ENCODE results near the gene GSK3B. TPM values are rescaled to one million over a fixed set of nuclear protein-coding genes. Genes with fewer than 3 reads are reported as not detected.

The GSK3B gene
- total RNA-seq, 1 donor = 94.1 TPM

DNA sequence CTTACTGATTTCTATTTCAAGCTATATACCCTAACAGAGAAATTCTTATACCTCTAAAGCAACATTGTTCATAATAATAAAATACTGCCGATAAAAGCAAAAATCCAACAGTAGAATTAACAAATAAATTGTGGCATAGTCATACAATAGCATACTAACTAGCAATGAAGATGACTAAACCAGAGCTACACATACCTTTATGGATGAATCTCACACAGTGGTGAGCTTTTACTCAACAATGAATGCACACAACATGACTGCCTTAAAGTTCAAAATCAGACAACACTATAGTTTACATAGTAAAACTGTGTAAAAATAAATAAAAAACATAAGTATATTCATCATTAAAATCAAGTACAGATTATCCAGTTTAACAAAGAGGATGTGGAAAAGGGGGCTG lies 213.3 kb downstream of the GSK3B start:
- TF ChIP-seq, protein P1, sequence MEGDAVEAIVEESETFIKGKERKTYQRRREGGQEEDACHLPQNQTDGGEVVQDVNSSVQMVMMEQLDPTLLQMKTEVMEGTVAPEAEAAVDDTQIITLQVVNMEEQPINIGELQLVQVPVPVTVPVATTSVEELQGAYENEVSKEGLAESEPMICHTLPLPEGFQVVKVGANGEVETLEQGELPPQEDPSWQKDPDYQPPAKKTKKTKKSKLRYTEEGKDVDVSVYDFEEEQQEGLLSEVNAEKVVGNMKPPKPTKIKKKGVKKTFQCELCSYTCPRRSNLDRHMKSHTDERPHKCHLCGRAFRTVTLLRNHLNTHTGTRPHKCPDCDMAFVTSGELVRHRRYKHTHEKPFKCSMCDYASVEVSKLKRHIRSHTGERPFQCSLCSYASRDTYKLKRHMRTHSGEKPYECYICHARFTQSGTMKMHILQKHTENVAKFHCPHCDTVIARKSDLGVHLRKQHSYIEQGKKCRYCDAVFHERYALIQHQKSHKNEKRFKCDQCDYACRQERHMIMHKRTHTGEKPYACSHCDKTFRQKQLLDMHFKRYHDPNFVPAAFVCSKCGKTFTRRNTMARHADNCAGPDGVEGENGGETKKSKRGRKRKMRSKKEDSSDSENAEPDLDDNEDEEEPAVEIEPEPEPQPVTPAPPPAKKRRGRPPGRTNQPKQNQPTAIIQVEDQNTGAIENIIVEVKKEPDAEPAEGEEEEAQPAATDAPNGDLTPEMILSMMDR (IDR thresholded peaks at IDR 0.05; ENCODE audit: insufficient read depth, low read depth, low read length) = no peak
- no peak overlapping the region for H3K4me3 ChIP-seq (ENCODE audit: low read depth, low read length)
- DNase-seq (ENCODE audit: low read depth) = no peak

DNA sequence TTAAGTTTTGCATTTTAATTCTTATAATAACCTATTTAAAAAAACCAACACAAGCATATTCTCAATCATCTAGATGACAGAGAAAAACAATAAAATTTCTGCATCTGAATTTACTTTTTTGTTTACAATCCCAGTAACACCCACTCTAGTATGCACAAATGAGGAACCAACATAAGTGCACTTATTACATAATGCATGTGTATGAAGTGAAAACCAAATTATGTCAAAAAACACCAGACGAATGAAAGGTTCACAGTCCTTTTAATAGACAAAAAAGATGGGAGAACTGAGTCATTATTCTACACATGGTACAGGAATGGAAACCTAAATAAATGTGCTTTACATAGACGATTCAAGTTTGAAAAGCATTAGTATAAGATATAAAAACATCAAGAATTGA lies 220.6 kb downstream of the GSK3B start:
- H3K4me3 ChIP-seq (ENCODE audit: low read depth, low read length) = no peak overlapping the region
- DNase-seq (ENCODE audit: low read depth) = no peak
- TF ChIP-seq, protein P1 (IDR thresholded peaks at IDR 0.05; ENCODE audit: insufficient read depth, low read depth, low read length) = no peak

DNA sequence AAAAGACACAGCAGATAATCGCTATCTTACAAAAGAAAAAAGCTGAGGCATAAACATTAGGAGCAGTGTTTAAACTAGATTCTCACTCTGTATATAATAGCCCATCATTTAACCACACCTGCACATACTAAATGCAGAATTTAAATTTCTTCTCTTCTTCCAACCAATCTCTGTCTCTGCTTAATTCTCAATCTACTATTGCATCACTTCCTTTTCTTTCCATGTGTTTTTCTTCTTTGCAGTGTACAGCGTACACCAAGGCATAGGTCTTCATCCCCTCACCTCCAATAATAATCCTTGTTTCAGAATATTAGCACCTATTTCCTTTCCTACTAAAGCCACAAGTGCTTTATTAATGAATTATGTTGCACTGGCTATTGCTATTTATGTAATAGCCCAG lies 221.5 kb downstream of the GSK3B start:
- no peak overlapping the region for H3K4me3 ChIP-seq (ENCODE audit: low read depth, low read length)
- TF ChIP-seq, protein P1 (IDR thresholded peaks at IDR 0.05; ENCODE audit: insufficient read depth, low read depth, low read length) = no peak
- DNase-seq (ENCODE audit: low read depth) = no peak

DNA sequence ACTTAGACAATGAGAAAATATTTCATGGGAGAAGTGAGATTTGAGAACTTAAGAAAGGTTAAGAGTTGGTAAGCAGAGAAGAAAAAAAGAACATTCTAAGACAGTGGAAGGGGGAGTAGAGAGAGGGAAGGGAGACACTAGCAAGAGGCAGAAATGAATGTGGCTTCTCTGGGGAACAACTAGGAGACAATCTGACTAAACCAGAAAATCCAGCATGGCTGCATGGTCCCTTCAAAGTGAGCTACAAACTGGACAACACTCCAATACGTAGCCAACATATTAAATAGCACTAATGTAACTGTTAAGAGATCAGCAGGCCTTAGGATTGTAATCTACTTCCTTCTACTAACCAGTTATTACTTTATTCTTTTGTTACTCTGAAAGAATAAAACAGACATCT lies 222.7 kb downstream of the GSK3B start:
- DNase-seq (ENCODE audit: low read depth) = no peak
- H3K4me3 ChIP-seq (ENCODE audit: low read depth, low read length) = no peak overlapping the region
- TF ChIP-seq, protein P1 (IDR thresholded peaks at IDR 0.05; ENCODE audit: insufficient read depth, low read depth, low read length) = no peak

DNA sequence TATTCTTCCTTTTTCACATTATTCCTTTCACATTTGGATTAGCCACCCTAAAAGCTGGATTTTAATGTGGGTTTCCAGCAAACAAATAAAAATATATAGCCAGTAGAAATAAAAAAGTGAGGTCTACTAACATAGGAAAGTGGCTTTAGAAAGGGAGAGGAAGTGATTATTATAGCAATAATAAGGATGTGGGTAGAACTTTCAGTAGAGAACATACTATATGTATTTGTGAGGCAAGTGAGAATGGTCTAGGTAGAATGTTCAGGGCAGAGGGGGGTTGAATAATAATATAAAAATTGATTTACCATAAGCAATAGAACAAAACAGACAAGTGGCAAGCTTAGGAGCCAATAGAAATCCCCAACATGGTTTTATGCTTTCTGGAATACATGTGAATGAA lies 223.7 kb downstream of the GSK3B start:
- no peak overlapping the region for H3K4me3 ChIP-seq (ENCODE audit: low read depth, low read length)
- TF ChIP-seq, protein P1 (IDR thresholded peaks at IDR 0.05; ENCODE audit: insufficient read depth, low read depth, low read length) = no peak
- no peak for DNase-seq (ENCODE audit: low read depth)

DNA sequence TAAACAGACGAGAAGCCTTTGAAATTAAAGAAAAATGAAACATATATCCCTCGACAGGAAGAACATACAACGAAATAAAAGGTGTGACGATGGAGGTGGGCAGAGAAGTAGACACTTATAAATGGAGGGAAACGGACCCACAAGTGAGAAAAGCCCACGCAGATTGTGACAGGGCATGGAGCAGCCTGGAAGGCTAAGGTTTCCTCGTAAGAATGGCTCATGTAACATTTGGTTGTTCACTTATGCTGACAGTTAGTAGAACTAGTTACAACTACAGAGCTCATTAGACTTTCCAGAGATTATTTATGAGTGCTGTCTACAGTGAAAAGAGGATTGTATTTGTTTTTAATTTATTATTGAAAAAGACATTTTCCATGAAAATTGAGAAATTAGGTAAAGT lies 229.8 kb downstream of the GSK3B start:
- no peak overlapping the region for H3K4me3 ChIP-seq (ENCODE audit: low read depth, low read length)
- DNase-seq (ENCODE audit: low read depth) = no peak
- TF ChIP-seq, protein P1 (IDR thresholded peaks at IDR 0.05; ENCODE audit: insufficient read depth, low read depth, low read length) = no peak

DNA sequence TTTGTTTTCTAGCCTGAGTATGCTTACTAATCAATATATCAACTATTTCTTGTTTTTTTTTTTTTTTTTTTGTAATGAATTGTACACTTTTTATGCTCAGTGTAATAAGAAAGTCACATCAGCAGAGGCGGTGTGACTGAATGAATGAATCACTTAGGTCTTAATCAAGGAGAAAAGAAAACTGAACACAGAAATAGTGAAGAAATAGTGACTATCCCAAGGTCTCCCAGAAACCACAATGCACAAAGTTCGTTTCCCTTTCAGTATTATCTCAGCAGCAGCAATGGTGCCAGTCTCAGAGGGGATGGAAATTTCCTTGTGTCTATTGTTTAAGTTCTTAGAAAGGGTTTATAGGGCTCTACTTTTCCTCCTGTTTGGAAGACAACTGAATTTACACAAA lies 231.6 kb downstream of the GSK3B start:
- DNase-seq (ENCODE audit: low read depth) = no peak
- no peak overlapping the region for H3K4me3 ChIP-seq (ENCODE audit: low read depth, low read length)
- TF ChIP-seq, protein P1 (IDR thresholded peaks at IDR 0.05; ENCODE audit: insufficient read depth, low read depth, low read length) = no peak

All from fibroblast of villous mesenchyme (primary cell).